Smooth muscle cell of the brain vasculature (primary cell): ENCODE data around the gene U2SURP.
"Not testable (repeated sequence)": the region's sequence is repeated elsewhere in the genome, so short reads cannot be mapped to it uniquely, and the experiment has no call there.

Experiments
- DNase-seq: peaks from one replicate; pipeline ENCODE4 v3.0.0-alpha.2; 2012; ENCODE audit warnings: low read depth, low spot score

The U2SURP gene

DNA sequence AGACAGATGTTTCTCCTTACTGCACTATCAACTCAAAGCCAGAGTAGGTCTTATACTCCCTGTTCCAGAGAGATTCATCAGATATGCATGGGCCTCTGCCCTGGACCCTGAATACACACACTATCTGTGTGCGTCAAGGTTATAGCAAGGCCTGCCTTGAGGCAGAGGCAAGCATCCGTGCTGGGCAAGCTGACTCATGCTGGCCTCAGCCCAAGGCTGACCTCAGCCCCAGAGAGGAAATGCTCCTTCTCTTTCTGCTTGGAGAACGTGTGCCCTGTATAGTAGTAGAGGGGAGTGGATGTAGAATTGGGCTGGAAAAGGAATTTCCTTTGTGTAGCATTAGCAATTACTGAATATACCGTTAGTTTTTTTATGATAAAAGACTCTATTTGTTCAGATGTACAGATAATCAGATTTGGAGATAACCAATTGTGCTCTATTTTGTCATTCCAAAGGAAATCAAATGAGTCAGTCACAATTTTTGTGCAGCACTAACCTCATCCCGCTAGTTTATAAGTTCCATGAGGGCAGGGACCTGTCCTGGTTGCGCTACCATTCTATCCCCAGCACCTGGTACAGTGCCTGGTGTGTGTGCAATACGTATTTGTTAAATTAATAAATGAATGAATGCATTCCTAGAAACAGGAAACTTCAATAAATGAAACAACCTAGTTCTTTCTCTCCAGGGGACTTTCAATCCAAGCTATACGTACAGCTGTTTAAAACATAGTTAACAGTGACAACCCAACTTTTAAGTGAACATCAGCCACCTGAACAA lies 24.6 kb upstream of the U2SURP start:
- DNase-seq: peak; percentile 88

- DNase-seq: no peak
Measured at GRCh38 chr3:142977399-142977728, 24.0 kb upstream of the U2SURP start.

- DNase-seq: no peak
Measured at GRCh38 chr3:142981108-142981507, 20.3 kb upstream of the U2SURP start.

DNA sequence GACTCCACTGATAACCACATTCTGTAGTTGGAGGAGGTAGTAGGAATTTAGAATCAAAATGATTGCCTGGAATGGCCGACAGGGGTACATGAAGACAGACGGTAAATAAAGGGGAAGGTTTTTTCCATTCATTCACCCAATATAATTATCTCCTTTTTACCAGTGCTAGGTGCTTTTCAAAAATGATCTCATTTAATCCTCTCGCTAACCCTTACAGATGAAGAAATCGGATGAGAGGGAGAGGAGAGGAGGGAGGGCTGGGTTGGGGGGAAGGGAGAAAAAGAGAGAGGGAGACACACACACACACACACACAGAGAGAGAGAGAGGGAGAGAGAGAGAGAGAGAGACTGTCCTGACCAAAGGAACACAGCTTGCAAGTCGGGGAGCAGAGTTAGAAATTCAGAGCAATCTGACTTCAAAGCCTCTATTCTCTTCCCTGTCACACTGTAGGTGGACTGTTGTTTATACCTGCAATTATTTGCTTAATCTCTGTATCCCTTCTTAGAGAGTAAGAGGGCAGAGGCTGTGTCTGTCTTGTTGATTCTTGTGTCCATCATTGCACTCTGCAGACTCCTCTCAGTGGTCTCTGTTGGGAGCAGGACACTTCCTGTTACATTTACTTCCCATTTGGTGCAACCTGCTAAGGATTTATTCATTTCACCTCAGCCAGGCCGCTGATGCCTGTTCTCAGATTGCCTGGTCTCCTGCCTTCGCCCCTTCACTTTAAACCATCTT lies 19.2 kb upstream of the U2SURP start:
- DNase-seq: no peak

GRCh38 chr3:142983318-142983717 lies 18.1 kb upstream of the U2SURP start:
- no peak for DNase-seq

DNA sequence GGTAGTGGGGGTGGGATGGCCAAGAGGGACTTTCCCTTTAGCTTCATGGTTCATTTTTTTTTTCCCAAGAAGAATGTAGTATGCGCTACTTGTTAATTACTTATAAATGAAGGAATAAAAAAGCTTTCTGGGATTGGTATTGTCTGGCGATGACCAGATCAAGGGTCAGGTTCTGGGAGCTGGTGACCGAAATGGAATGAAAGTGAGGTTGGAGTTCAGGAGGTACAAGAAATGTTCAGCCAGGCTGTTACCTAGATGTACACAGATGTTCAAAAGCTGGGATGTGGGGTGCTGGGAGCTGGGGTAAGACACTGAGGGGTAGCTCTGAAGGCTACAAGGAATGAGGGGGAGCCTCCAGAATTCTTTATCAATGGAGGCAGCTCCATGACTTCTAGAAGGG lies 17.1 kb upstream of the U2SURP start:
- no peak for DNase-seq

- no peak for DNase-seq
Measured at GRCh38 chr3:142987080-142987700, 14.2 kb upstream of the U2SURP start.

DNA sequence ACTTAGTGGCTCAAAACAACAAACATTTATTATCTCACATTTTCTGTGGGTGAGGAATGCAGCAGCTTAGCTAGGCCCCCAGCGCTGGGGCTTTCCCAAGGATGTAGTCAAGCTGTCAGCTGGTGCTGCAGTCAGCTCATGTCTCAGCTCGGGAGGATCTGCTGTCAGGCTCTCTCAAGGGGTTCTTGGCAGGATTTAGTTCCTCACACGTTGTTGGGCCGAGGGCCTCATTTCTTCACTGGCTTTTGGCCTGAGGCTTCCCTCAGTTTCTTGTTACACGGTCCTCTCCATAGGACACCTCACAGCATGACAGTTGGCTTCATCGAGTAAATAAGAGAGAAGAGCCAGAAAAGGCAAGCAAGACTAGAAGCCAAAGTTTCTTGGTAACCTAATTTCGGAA lies 13.7 kb upstream of the U2SURP start:
- peak; percentile 83 for DNase-seq

DNA sequence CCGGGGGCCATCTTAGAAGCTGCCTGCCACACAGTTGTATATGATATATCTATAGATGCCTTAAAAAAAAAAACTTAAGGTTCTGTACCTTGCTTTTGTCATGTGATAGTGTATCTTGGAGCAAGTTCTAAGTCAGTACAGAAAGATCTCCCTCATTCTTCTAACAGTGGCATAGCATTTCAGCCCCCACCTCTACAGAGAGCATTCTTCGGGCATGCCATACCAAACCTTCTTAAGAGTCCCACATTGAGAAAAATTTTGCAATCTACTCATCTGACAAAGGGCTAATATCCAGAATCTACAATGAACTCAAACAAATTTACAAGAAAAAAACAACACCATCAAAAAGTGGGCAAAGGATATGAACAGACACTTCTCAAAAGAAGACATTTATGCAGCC lies 13.1 kb upstream of the U2SURP start:
- DNase-seq: not testable (repeated sequence)

DNA sequence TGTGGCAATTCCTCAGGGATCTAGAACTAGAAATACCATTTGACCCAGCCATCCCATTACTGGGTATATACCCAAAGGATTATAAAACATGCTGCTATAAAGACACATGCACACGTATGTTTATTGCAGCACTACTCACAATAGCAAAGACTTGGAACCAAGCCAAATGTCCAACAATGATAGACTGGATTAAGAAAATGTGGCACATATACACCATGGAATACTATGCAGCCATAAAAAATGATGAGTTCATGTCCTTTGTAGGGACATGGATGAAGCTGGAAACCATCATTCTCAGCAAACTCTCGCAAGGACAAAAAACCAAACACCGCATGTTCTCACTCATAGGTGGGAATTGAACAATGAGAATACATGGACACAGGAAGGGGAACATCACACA lies 12.5 kb upstream of the U2SURP start:
- not testable (repeated sequence) for DNase-seq

- no peak for DNase-seq
Measured at GRCh38 chr3:142990721-142991120, 10.6 kb upstream of the U2SURP start.

GRCh38 chr3:142992323-142992722 lies 9.0 kb upstream of the U2SURP start:
- DNase-seq: no peak

DNA sequence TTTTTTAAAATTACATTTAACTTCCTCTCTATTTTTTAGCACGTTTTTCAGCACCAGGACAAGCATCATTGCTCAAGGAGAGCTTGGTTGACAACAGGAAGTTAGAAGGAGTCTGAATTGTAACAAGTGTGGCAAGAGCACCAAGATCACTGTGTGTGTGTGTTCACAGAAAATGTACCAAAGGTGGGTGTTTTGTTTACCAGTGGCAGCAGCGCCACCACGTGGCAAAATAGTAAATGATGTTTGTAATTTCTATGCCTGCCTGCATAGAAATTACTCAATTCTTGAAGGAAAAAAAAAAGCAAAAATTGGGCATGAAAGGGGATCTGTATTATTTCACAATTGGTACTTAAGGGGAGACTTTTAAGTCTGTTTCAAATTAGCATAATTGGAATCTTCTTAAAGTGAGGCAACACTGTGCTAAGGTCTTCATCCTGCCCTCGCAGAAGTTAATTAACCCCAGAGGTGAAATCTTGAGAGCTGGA lies 7.4 kb upstream of the U2SURP start:
- DNase-seq: peak; percentile 57

- DNase-seq: no peak
Measured at GRCh38 chr3:142997330-142997729, 4.0 kb upstream of the U2SURP start.

DNA sequence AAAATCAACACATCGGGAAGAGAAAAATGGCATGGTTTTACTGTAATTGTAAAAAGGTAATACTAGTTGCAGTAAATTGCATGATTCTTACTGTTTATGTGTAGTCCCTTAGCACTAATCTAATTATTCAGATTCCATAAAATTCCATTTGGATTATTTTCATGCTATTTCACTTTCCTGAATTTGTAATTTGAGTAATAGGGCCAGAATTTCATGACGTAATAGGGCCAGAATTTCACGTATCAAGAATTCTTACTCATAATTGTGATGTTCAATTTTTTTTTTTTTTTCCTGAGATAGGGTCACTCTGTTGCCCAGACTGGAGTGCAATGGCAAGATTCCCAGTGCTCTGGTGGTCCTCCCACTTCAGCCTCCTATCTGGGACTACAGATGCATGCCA lies 2.9 kb upstream of the U2SURP start:
- no peak for DNase-seq

DNA sequence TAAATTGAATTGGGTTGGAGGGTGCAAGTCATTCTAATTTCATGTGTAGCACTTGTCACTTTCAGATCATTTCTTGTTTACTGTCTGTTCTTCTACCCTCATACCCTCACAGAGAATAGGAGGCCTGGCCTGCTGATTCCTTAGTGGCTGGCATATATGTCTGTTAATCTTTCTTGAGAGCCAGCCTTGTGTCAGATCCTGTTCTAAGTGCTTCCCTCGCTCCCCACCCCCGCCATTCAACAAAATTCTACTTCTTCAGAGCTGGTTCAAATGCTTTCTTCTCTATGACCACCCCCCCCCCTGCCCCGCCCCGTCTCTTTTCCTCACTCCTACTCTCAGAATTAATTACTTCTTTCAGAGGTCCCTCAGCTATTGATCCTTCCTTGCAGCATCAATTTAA lies 1.5 kb upstream of the U2SURP start:
- DNase-seq: no peak

DNA sequence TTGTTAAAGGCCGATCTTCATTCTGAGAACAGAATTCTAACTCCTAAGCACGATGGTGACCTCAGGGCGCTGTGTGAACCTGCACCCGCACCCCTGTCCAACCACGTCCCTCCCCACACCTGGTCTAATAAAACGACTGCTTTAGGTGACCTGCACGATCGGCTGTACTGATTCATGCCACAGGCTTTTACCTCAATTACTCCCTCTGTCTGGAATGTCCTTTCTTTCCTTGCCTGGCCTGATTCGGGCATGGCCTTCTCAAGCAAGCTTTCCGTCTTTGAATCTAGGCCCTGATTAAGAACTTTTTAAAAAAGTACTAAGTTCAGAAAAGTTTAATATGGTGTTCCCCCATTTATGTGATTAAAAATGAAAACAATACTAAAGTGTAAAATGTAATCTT lies 842 bp upstream of the U2SURP start:
- no peak for DNase-seq

GRCh38 chr3:143001034-143001368 lies 369 bp upstream of the U2SURP start:
- DNase-seq: no peak

- DNase-seq: no peak
Measured at GRCh38 chr3:143002083-143002712, 828 bp downstream of the U2SURP start.

DNA sequence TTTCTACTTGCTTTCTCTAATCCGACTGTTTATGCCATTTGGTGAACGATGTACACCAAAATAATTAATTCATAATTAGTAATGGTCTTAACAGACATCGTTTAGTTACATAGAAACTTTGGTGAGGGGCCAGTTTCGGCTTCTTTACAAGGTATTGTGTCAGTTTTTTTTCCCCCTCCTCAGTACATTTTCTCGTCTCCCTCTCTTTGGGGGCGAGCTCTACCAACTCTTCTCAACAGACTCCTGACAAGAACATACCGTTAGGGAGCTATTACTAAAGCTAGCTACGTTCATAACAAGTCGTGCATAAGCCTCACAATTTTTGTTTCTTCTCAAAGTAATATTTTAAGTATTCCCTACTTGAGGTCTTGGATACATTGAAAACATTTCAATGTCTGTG lies 1.4 kb downstream of the U2SURP start:
- DNase-seq: no peak

GRCh38 chr3:143004823-143005222 lies 3.5 kb downstream of the U2SURP start:
- no peak for DNase-seq

GRCh38 chr3:143010024-143010423 lies 8.7 kb downstream of the U2SURP start:
- DNase-seq: no peak
